Activated T-helper 2 cell treated with anti-CD3 and anti-CD28 coated beads, Interferon-gamma antibody, Interleukin-2, Interleukin-4, amounts not matched to agents 10 μg/mL and 5 μg/mL and 100 μg/mL, durations not matched to agents 14 hours and 24 hours and 36 hours (primary cell): ENCODE data around the gene TTC17. TPM values are rescaled to one million over a fixed set of nuclear protein-coding genes. Genes with fewer than 3 reads are reported as not detected.

Experiments used
- DNase-seq: peaks from one replicate; pipeline ENCODE4 v3.0.0; 2021; ENCODE audit warnings: low spot score
- H3K27ac Mint-ChIP-seq: one replicate; pipeline ENCODE4 v1.8.0; 2021; ENCODE audit warnings: mixed read lengths
- H3K27me3 Mint-ChIP-seq: one replicate; pipeline ENCODE4 v1.8.0; 2021; ENCODE audit warnings: low read depth, mixed read lengths
- H3K36me3 Mint-ChIP-seq: one replicate; pipeline ENCODE4 v1.8.0; 2021; ENCODE audit warnings: low read depth, mixed read lengths
- H3K4me1 Mint-ChIP-seq: one replicate; pipeline ENCODE4 v1.8.0; 2021; ENCODE audit warnings: low read depth, mixed read lengths
- H3K4me3 Mint-ChIP-seq: one replicate; pipeline ENCODE4 v1.8.0; 2021; ENCODE audit warnings: low read depth, mild to moderate bottlenecking, moderate library complexity, mixed read lengths
- H3K9me3 Mint-ChIP-seq: one replicate; pipeline ENCODE4 v1.8.0; 2021; ENCODE audit warnings: mixed read lengths
- intact Hi-C: fragments of 100-400 bp; cut with micrococcal nuclease; formaldehyde crosslinking; loops from one replicate; pipeline ENCODE4 v1.15.1; 2023
- total RNA-seq: library from RNA; stranded (reverse); gene quantifications from 2 replicates; pipeline ENCODE4 v1.2.3, GENCODE V29; 2022

TTC17 gene
- total RNA-seq, 1 donor from 2014 or later: 63.5 TPM

DNA sequence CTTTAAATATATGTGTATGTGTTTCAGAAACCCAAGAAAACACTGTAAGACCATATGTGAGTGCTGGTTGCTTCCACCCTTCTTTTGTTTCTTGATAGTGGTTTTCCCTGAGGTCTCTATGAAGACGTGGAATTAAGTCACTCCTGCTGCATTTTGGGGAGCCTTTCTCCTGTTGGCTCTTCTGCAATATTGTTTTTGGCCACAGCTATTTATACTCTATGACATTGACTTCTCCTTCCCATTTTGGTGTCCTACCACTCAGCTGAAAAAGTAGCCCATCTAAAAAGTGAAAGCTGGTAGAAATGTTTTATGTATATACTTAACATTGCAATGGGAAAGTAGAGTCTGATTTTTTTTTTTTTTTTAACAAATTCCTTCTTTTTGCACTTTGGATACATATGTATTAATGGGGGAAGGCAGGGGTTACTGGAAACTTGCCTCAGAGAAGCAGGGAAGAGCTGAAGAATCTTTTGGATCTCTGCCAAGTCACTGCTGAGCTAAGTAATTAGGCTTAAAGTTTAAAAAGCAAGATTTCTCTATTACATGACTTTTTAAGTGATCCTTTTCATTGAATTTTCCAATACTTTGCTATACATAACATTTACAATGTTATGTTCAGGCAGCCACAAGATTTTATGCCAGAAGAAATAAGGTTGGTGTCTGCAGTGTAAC lies 1.8 kb downstream of the TTC17 start:
- intact Hi-C loops: no loop called here
- no peak for DNase-seq
- H3K36me3 Mint-ChIP-seq: peaks cover 33% of the 10 kb centered on the region
- H3K27ac Mint-ChIP-seq: peak overlapping the region; percentile 97
- H3K27me3 Mint-ChIP-seq: no peaks in the 10 kb centered on the region
- H3K9me3 Mint-ChIP-seq: no peaks in the 10 kb centered on the region
- peaks cover 37% of the 10 kb centered on the region for H3K4me1 Mint-ChIP-seq
- peak overlapping the region; percentile 98 for H3K4me3 Mint-ChIP-seq

DNA sequence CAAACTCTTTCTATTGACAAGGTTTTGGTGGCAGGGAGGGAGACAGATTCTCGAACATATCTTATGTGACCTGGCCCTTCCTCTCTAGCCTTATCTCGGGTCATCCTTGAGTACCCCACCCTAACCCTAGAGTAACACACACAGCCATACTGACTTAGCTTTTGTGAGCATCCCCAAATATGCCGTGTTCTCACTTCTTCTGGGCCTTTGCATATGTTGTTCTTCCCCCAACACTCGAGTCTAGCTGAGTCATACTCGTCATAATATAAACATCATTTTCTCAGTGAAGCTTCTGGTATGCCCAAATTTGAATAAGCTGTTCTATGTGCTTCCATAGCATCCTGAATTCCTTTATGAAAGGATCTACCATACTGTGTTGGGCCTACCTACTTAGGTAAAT lies 8.0 kb downstream of the TTC17 start:
- Mint-ChIP-seq H3K27ac (no peak overlapping the region), H3K27me3 (no peaks in the 10 kb centered on the region), H3K36me3 (peaks cover 64% of the 10 kb centered on the region), H3K4me1 (peaks cover 26% of the 10 kb centered on the region), H3K9me3 (no peaks in the 10 kb centered on the region), H3K4me3 (no peak overlapping the region)
- intact Hi-C loops: no loop called here
- no peak for DNase-seq

GRCh38 chr11:43367382-43368178 lies 8.9 kb downstream of the TTC17 start:
- Mint-ChIP-seq H3K36me3 (peaks cover 58% of the 10 kb centered on the region), H3K27me3 (no peaks in the 10 kb centered on the region), H3K27ac (no peak overlapping the region), H3K9me3 (no peaks in the 10 kb centered on the region), H3K4me1 (peaks cover 22% of the 10 kb centered on the region), H3K4me3 (no peak overlapping the region)
- no peak for DNase-seq
- intact Hi-C loops: no loop called here

DNA sequence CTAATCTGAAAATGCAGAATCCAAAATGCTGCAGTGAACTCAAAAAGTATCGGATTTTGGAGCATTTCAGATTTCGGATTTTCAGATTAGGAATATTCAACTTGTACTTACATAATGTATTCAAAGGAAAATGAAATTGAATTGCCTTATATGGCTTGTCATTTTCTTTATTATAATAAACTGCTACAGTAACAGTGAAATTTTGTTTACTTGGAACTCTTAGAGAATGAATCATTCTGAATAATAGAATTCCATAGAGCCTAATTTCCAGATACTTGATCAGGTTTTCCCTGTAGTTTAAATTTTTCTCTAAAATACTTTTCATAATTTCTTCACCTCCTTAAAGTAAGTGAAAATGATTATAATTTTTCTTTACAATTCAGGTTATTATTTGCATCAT lies 17.3 kb downstream of the TTC17 start:
- Mint-ChIP-seq H3K27ac (no peak overlapping the region), H3K4me1 (peaks cover 13% of the 10 kb centered on the region), H3K27me3 (no peaks in the 10 kb centered on the region), H3K36me3 (peaks cover 22% of the 10 kb centered on the region), H3K9me3 (no peaks in the 10 kb centered on the region), H3K4me3 (no peak overlapping the region)
- no peak for DNase-seq
- intact Hi-C loops: no loop called here

DNA sequence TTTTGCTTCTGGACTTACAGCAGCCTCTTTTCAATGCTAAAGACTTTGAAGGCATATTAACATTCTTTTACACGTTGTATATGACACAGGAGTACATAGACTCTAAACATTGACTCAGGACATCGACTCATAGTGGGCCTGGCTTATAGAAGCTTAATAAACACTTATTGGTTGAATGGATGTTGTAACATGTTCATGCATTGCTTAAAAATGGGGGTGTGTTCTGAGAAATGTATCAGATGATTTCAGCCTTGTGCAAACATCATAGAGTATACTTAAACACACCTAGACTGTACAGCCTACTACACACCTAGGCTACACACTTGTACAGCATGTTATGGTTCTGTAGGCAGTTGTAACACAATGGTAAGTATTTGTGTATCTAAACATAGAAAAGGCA lies 17.9 kb downstream of the TTC17 start:
- DNase-seq: no peak
- H3K9me3 Mint-ChIP-seq: no peaks in the 10 kb centered on the region
- peaks cover 20% of the 10 kb centered on the region for H3K36me3 Mint-ChIP-seq
- intact Hi-C loops: no loop called here
- peaks cover 13% of the 10 kb centered on the region for H3K4me1 Mint-ChIP-seq
- H3K27ac Mint-ChIP-seq: no peak overlapping the region
- no peaks in the 10 kb centered on the region for H3K27me3 Mint-ChIP-seq
- no peak overlapping the region for H3K4me3 Mint-ChIP-seq

DNA sequence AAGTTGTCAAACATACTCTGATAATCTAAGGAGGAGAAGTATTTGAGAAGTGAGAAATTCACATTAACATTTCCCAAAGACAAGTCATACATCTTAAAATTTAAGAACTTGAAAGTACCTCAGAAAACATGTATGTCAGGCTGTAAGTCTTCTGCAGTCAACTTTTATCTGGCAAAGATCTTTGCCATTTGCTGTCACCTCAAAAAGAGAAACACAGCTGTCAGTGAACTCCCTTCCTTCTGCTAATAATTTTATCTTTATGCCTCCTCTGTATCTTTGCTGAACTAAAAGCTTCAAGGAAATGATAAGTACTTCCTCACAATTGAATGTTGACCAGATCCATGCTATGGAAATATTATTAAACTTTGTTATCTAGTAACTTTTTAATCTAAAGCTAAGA lies 18.7 kb downstream of the TTC17 start:
- no peak overlapping the region for H3K27ac Mint-ChIP-seq
- H3K9me3 Mint-ChIP-seq: no peaks in the 10 kb centered on the region
- H3K36me3 Mint-ChIP-seq: peaks cover 22% of the 10 kb centered on the region
- intact Hi-C loops: no loop called here
- H3K4me3 Mint-ChIP-seq: no peak overlapping the region
- H3K4me1 Mint-ChIP-seq: peaks cover 13% of the 10 kb centered on the region
- no peaks in the 10 kb centered on the region for H3K27me3 Mint-ChIP-seq
- no peak for DNase-seq

DNA sequence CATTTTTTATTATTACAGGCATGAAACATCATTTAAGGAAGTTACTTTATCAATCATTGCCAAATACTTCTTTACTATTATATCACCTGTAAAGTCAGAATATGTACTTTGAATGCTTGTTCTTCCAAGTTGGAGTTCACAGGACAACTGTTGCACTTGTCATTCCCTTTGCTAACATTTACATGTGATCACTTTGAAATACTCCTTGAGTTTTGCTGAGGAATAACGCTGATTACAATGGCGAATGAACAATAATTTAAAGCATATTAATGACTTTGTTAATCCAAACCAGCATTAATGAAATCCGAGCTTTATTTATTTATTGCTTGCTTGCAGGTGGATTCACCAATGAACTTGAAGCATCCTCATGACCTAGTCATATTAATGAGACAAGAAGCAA lies 20.2 kb downstream of the TTC17 start:
- intact Hi-C loops: no loop called here
- H3K4me1 Mint-ChIP-seq: peaks cover 11% of the 10 kb centered on the region
- H3K4me3 Mint-ChIP-seq: no peak overlapping the region

DNA sequence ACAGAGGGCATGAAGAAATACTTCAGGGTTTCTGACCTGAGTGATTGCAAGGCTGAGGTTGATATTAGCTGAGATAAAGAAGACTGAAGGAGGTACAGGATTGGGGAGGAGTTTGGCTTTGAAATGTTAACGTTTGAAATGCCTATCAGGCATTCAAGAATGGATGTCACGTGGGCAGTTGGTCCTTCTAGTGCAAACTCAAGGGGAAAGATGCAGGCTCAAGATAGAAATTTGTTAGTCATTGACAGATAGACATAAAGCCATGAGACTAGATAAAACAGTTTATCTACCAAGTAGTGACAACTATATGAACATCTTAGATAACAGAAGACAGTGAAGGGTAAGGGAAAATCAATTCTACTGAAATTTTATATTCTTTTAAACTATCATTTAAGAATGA lies 23.1 kb downstream of the TTC17 start:
- intact Hi-C loops: no loop called here
- Mint-ChIP-seq H3K36me3 (peaks cover 25% of the 10 kb centered on the region), H3K27me3 (no peaks in the 10 kb centered on the region), H3K4me1 (peaks cover 10% of the 10 kb centered on the region), H3K4me3 (no peak overlapping the region), H3K9me3 (no peaks in the 10 kb centered on the region), H3K27ac (no peak overlapping the region)
- DNase-seq: no peak

More for the DNA sequence above, 20.2 kb downstream of the TTC17 start:
- H3K27me3 Mint-ChIP-seq: no peaks in the 10 kb centered on the region
- H3K27ac Mint-ChIP-seq: no peak overlapping the region
- H3K9me3 Mint-ChIP-seq: no peaks in the 10 kb centered on the region
- peaks cover 22% of the 10 kb centered on the region for H3K36me3 Mint-ChIP-seq
- DNase-seq: no peak

- Mint-ChIP-seq H3K9me3 (no peaks in the 10 kb centered on the region), H3K4me3 (no peak overlapping the region), H3K4me1 (peaks cover 7% of the 10 kb centered on the region), H3K27ac (no peak overlapping the region), H3K27me3 (no peaks in the 10 kb centered on the region), H3K36me3 (peaks cover 25% of the 10 kb centered on the region)
- DNase-seq: no peak
- intact Hi-C loops: no loop called here
Observed at GRCh38 chr11:43382614-43383013, 23.9 kb downstream of the TTC17 start.

GRCh38 chr11:43384393-43384792 lies 25.7 kb downstream of the TTC17 start:
- intact Hi-C loops: no loop called here
- H3K4me3 Mint-ChIP-seq: no peak overlapping the region
- H3K27ac Mint-ChIP-seq: no peak overlapping the region
- peaks cover 33% of the 10 kb centered on the region for H3K36me3 Mint-ChIP-seq
- H3K27me3 Mint-ChIP-seq: no peaks in the 10 kb centered on the region
- H3K4me1 Mint-ChIP-seq: peaks cover 3% of the 10 kb centered on the region
- no peak for DNase-seq
- H3K9me3 Mint-ChIP-seq: no peaks in the 10 kb centered on the region

DNA sequence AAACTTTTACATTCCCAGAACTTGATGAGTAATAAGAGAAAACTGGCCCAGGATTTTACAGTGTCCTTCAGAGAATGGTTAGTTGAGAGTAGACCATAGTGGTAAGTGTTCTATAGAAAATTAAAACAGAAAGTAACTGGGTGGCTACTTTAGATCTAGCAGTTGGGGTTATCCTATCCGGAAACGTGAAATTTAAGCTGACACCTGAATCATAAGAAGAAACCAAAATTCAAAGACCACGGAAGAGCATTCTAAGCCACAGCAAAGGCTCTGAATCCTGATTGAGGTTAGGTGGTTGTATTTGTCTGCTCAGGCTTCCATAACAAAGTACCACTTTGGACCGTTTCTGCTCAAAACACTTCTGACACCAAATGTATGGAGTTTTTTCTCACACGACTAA lies 34.0 kb downstream of the TTC17 start:
- H3K36me3 Mint-ChIP-seq: peaks cover 73% of the 10 kb centered on the region
- H3K9me3 Mint-ChIP-seq: no peaks in the 10 kb centered on the region
- peak overlapping the region; percentile 55 for H3K27ac Mint-ChIP-seq
- DNase-seq: no peak
- peaks cover 26% of the 10 kb centered on the region for H3K4me1 Mint-ChIP-seq
- H3K4me3 Mint-ChIP-seq: no peak overlapping the region
- intact Hi-C loops: no loop called here
- H3K27me3 Mint-ChIP-seq: no peaks in the 10 kb centered on the region

- Mint-ChIP-seq H3K36me3 (peaks cover 82% of the 10 kb centered on the region), H3K4me3 (no peak overlapping the region)
- intact Hi-C loops: no loop called here
Observed at GRCh38 chr11:43393765-43394355, 35.1 kb downstream of the TTC17 start.

GRCh38 chr11:43396617-43397016 lies 37.9 kb downstream of the TTC17 start:
- no peaks in the 10 kb centered on the region for H3K9me3 Mint-ChIP-seq
- H3K27me3 Mint-ChIP-seq: no peaks in the 10 kb centered on the region
- H3K4me3 Mint-ChIP-seq: no peak overlapping the region
- intact Hi-C loops: loop anchor here (2.0 kb wide), 1 partner anchor 38 kb away; the partner anchor contains the start of gene TTC17
- H3K27ac Mint-ChIP-seq: no peak overlapping the region
- H3K36me3 Mint-ChIP-seq: peaks cover 91% of the 10 kb centered on the region
- H3K4me1 Mint-ChIP-seq: peaks cover 34% of the 10 kb centered on the region
- no peak for DNase-seq

More at GRCh38 chr11:43393765-43394355, 35.1 kb downstream of the TTC17 start:
- DNase-seq: no peak
- H3K27ac Mint-ChIP-seq: no peak overlapping the region
- no peaks in the 10 kb centered on the region for H3K9me3 Mint-ChIP-seq
- peaks cover 27% of the 10 kb centered on the region for H3K4me1 Mint-ChIP-seq
- no peaks in the 10 kb centered on the region for H3K27me3 Mint-ChIP-seq
